ENCODE data around the gene SEZ6.

DNA sequence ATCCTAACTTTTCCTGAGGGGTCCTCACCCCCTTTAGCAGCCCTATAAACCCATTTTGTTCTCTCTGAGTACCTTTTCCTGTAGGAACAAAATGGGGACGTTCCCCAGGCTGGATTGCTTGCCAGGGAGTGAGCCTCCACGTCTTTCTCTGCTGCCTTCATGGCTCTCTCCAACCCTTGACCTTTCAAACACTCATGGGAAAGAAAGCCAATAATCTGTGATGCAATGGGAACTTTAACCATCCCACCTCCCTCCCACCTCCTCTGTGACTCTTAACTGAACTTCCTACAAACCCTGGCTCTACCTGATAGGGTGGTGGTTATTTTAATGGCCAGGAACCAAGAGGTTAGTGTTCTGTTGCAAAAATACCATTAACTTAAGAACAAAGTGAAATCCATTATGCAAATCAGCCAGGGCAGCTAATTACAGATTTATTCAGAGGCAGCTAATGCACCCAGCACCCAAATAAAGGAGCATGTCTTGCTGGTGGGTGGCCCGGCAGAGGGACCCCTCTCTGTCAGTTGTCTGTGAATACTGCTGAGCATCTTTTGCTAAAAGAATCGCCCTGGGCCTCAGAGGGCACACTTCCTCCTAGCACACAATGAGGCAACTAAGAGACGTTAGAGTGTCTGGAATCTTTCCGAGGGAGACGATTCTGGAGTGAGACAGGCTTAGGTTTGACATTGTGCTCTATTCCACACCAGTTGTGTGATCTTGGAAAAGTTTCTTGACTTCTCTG is 40.1 kb upstream of the SEZ6 start:
- TF ChIP-seq EP300 (IDR thresholded peaks at IDR 0.05) (no peak), POLR2A (IDR thresholded peaks at IDR 0.05) (no peak)
- TF ChIP-seq, protein P1, sequence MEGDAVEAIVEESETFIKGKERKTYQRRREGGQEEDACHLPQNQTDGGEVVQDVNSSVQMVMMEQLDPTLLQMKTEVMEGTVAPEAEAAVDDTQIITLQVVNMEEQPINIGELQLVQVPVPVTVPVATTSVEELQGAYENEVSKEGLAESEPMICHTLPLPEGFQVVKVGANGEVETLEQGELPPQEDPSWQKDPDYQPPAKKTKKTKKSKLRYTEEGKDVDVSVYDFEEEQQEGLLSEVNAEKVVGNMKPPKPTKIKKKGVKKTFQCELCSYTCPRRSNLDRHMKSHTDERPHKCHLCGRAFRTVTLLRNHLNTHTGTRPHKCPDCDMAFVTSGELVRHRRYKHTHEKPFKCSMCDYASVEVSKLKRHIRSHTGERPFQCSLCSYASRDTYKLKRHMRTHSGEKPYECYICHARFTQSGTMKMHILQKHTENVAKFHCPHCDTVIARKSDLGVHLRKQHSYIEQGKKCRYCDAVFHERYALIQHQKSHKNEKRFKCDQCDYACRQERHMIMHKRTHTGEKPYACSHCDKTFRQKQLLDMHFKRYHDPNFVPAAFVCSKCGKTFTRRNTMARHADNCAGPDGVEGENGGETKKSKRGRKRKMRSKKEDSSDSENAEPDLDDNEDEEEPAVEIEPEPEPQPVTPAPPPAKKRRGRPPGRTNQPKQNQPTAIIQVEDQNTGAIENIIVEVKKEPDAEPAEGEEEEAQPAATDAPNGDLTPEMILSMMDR (IDR thresholded peaks at IDR 0.05) = no peak
